Spleen (tissue), 11 donors: ENCODE data around the gene MEF2C. TPM values are rescaled to one million over a fixed set of nuclear protein-coding genes. Genes with fewer than 3 reads are reported as not detected.

Source experiments
- DNase-seq: peaks from one replicate; pipeline ENCODE4 v3.0.0-alpha.2; 2020
- H3K27ac ChIP-seq, 8 donors: fragments of 200-600 bp; sonication (generic) in 7 of 8; 1 replicate in 4 of 8; 2 replicates in 4 of 8; pipeline versions ENCODE4 v1.5.0 to v1.8.0; 2016 to 2021; ENCODE audit warnings: inconsistent platforms in 4 of 8, mild to moderate bottlenecking in 4 of 8, moderate library complexity in 1 of 8
- H3K27me3 ChIP-seq, 7 donors: fragments of 200-600 bp; sonication (generic) in 6 of 7; replicated peaks in 1 of 7; 1 replicate in 4 of 7; 2 replicates in 3 of 7; pipeline versions ENCODE4 v1.5.0 to v1.8.0; 2016 to 2021; ENCODE audit warnings: inconsistent platforms in 3 of 7, mild to moderate bottlenecking in 1 of 7
- H3K36me3 ChIP-seq, 6 donors: fragments of 200-600 bp; sonication (generic) in 5 of 6; 1 replicate in 4 of 6; 2 replicates in 2 of 6; pipeline versions ENCODE4 v1.5.0 to v1.8.0; 2016 to 2021; ENCODE audit warnings: inconsistent platforms in 2 of 6
- H3K4me1 ChIP-seq, 6 donors: fragments of 200-600 bp; sonication (generic) in 5 of 6; 1 replicate in 3 of 6; 2 replicates in 3 of 6; pipeline versions ENCODE4 v1.5.0 to v1.8.0; 2016 to 2021; ENCODE audit warnings: inconsistent platforms in 3 of 6
- H3K4me3 ChIP-seq, 8 donors: fragments of 200-600 bp; sonication (generic) in 7 of 8; 1 replicate in 4 of 8; 2 replicates in 4 of 8; pipeline versions ENCODE4 v1.5.0 to v1.8.0; 2016 to 2021; ENCODE audit warnings: inconsistent platforms in 4 of 8, mild to moderate bottlenecking in 4 of 8, moderate library complexity in 2 of 8
- H3K9me3 ChIP-seq, 8 donors: fragments of 200-600 bp; sonication (generic) in 7 of 8; 1 replicate in 4 of 8; 2 replicates in 4 of 8; pipeline versions ENCODE4 v1.5.0 to v1.8.0; 2016 to 2021; ENCODE audit warnings: inconsistent platforms in 4 of 8
- POLR2A ChIP-seq, 3 donors: fragments of 450-650 bp; IDR thresholded peaks; one replicate each; pipeline ENCODE4 v1.5.1; 2017; ENCODE audit warnings: antibody characterized with exemption in 3 of 3, mild to moderate bottlenecking in 1 of 3
- POLR2AphosphoS5 ChIP-seq, 3 donors: sonication (generic); formaldehyde crosslinking; IDR thresholded peaks; one replicate each; pipeline ENCODE4 v1.5.1; 2017; ENCODE audit warnings: antibody characterized with exemption in 3 of 3
- WGBS, 5 donors: extraction: QIAGEN DNeasy Blood & Tissue Kit in 3 of 5; methylation state at CpG; one replicate each; pipeline versions ENCODE4 v1.1.5 to v1.1.7; 2013 to 2018; 5-methylcytosine and 5-hydroxymethylcytosine counted together
- intact Hi-C: fragments of 100-400 bp; cut with DNase I; formaldehyde crosslinking; loops from one replicate; pipeline ENCODE4 v1.15.0; 2023; ENCODE audit warnings: low total_unique reads
- polyA plus RNA-seq, 3 donors: library from polyadenylated mRNA; stranded (reverse); fragments of 200-250 nt; gene quantifications; one replicate each; pipeline ENCODE4 v1.2.1, GENCODE V29; 2013
- total RNA-seq, 7 donors: library from RNA; depleted of rRNA in 3 of 7; stranded (reverse); fragments of >200 nt in 3 of 7; fragmentation: NEBNext Ultra II Directional in 4 of 7; extraction: Animal tissue kit (Norgen Biotek cat#: 25700) in 4 of 7; gene quantifications; one replicate each; pipeline versions ENCODE4 v1.1.0 to v1.2.1, GENCODE V29; 2016 to 2021
- TF ChIP-seq, protein P1 (sequence below), 11 experiments: fragments of 200-600 bp in 7 of 11; fragments of 450-650 bp in 4 of 11; sonication (generic) in 4 of 11; IDR thresholded peaks in 8 of 11; conservative IDR thresholded peaks in 3 of 11; 1 replicate in 7 of 11; 2 replicates in 4 of 11; pipeline versions ENCODE4 v1.4.0 to v1.8.0; 2016 to 2021; ENCODE audit warnings: antibody characterized with exemption in 11 of 11, inconsistent platforms in 4 of 11, mild to moderate bottlenecking in 1 of 11
- donor health status: healthy with polysubstance abuse.
- donor health status: DM: no; HTN: no; CAD: no; lungs with moderate emphysema.
- donor health status: DM: no; HTN: no; CAD: no.
- donor health status: Bipolar disorder and iron deficiency.
- donor health status: healthy.
- donor health status: DM: no; HTN: no; CAD: no.
- donor health status: DM: yes; HTN: yes; CAD: no.

Gene MEF2C
- total and polyA plus RNA-seq, 10 donors, result 19.3 to 153 (median 120) TPM

- 75 to 97% (median 83%) methylated on average over 2 of the region's 2 CpGs for WGBS, 5 donors
- peaks cover 0 to 26% (median 0%) of the 10 kb centered on the region in 6 donors for H3K36me3 ChIP-seq
- intact Hi-C loops, result no loop called here
- no peaks in the 10 kb centered on the region for H3K9me3 ChIP-seq
- no peak overlapping the region for H3K27ac ChIP-seq
- no peak for DNase-seq
- H3K4me1 ChIP-seq, result no peaks in the 10 kb centered on the region
- no peaks in the 10 kb centered on the region for H3K27me3 ChIP-seq
- TF ChIP-seq POLR2A (IDR thresholded peaks at IDR 0.05) (no peak), POLR2AphosphoS5 (IDR thresholded peaks at IDR 0.05) (no peak)
- TF ChIP-seq, protein P1, sequence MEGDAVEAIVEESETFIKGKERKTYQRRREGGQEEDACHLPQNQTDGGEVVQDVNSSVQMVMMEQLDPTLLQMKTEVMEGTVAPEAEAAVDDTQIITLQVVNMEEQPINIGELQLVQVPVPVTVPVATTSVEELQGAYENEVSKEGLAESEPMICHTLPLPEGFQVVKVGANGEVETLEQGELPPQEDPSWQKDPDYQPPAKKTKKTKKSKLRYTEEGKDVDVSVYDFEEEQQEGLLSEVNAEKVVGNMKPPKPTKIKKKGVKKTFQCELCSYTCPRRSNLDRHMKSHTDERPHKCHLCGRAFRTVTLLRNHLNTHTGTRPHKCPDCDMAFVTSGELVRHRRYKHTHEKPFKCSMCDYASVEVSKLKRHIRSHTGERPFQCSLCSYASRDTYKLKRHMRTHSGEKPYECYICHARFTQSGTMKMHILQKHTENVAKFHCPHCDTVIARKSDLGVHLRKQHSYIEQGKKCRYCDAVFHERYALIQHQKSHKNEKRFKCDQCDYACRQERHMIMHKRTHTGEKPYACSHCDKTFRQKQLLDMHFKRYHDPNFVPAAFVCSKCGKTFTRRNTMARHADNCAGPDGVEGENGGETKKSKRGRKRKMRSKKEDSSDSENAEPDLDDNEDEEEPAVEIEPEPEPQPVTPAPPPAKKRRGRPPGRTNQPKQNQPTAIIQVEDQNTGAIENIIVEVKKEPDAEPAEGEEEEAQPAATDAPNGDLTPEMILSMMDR (IDR thresholded peaks at IDR 0.05 in 8 of 11, conservative IDR thresholded peaks at IDR 0.05 in 3 of 11), result no peak
- no peak overlapping the region for H3K4me3 ChIP-seq
These were observed 169.2 kb downstream of the MEF2C start for GRCh38 chr5:88713818-88714217.

GRCh38 chr5:88708682-88709398 lies 174.1 kb downstream of the MEF2C start:
- no peaks in the 10 kb centered on the region for H3K9me3 ChIP-seq
- WGBS, 5 donors, result 83 to 91% (median 88%) methylated on average over 2 of the region's 2 CpGs
- TF ChIP-seq POLR2A (IDR thresholded peaks at IDR 0.05), result no peak
- TF ChIP-seq, protein P1 (IDR thresholded peaks at IDR 0.05 in 8 of 11, conservative IDR thresholded peaks at IDR 0.05 in 3 of 11), result no peak
- no peak for TF ChIP-seq POLR2AphosphoS5 (IDR thresholded peaks at IDR 0.05)
- no peak for DNase-seq
- no peaks in the 10 kb centered on the region for H3K4me1 ChIP-seq
- intact Hi-C loops, result no loop called here
- H3K4me3 ChIP-seq, result no peak overlapping the region
- peaks cover 0 to 12% (median 0%) of the 10 kb centered on the region in 7 donors for H3K27me3 ChIP-seq
- H3K27ac ChIP-seq, result no peak overlapping the region
- H3K36me3 ChIP-seq, result no peaks in the 10 kb centered on the region

- no peak for TF ChIP-seq POLR2A (IDR thresholded peaks at IDR 0.05)
- TF ChIP-seq, protein P1 (IDR thresholded peaks at IDR 0.05 in 8 of 11, conservative IDR thresholded peaks at IDR 0.05 in 3 of 11), result no peak
- TF ChIP-seq POLR2AphosphoS5 (IDR thresholded peaks at IDR 0.05), result no peak
- Histone ChIP-seq H3K4me3 (no peak overlapping the region), H3K27ac (no peak overlapping the region), H3K27me3 (peaks cover 0 to 12% (median 0%) of the 10 kb centered on the region in 7 donors), H3K9me3 (no peaks in the 10 kb centered on the region), H3K4me1 (no peaks in the 10 kb centered on the region), H3K36me3 (no peaks in the 10 kb centered on the region)
- intact Hi-C loops, result no loop called here
- no peak for DNase-seq
- 78 to 100% (median 95%) methylated on average over 1 of the region's 1 CpG for WGBS, 5 donors
These were observed 175.0 kb downstream of the MEF2C start for GRCh38 chr5:88708021-88708420.

- H3K27me3 ChIP-seq, result peaks cover 0 to 12% (median 0%) of the 10 kb centered on the region in 7 donors
- H3K36me3 ChIP-seq, result no peaks in the 10 kb centered on the region
- no peak overlapping the region for H3K27ac ChIP-seq
- no peak for DNase-seq
- H3K4me1 ChIP-seq, result no peaks in the 10 kb centered on the region
- 65 to 99% (median 67%) methylated on average over 4 of the region's 4 CpGs for WGBS, 5 donors
- H3K4me3 ChIP-seq, result no peak overlapping the region
- H3K9me3 ChIP-seq, result no peaks in the 10 kb centered on the region
- intact Hi-C loops, result no loop called here
- TF ChIP-seq POLR2A (IDR thresholded peaks at IDR 0.05) (no peak), POLR2AphosphoS5 (IDR thresholded peaks at IDR 0.05) (no peak)
- TF ChIP-seq, protein P1 (IDR thresholded peaks at IDR 0.05 in 8 of 11, conservative IDR thresholded peaks at IDR 0.05 in 3 of 11), result no peak
These were observed 175.6 kb downstream of the MEF2C start for GRCh38 chr5:88707216-88707965.
